Erythroblast (primary cell): ENCODE results near the gene MAP4K2.

Experiments
- DNase-seq, 2 experiments: peaks; one replicate each; lab custom pipeline; 2025; lab: John Stamatoyannopoulos, UW
- GATA1 ChIP-seq: IDR thresholded peaks from 2 replicates; pipeline ENCODE4 v1.6.1; 2011; ENCODE audit warnings: low read depth, mild to moderate bottlenecking, control low read depth, low read length, moderate library complexity
- POLR2A ChIP-seq: IDR thresholded peaks from 2 replicates; pipeline ENCODE4 v1.6.1; 2011; ENCODE audit warnings: mild to moderate bottlenecking, low read length

The MAP4K2 gene

DNA sequence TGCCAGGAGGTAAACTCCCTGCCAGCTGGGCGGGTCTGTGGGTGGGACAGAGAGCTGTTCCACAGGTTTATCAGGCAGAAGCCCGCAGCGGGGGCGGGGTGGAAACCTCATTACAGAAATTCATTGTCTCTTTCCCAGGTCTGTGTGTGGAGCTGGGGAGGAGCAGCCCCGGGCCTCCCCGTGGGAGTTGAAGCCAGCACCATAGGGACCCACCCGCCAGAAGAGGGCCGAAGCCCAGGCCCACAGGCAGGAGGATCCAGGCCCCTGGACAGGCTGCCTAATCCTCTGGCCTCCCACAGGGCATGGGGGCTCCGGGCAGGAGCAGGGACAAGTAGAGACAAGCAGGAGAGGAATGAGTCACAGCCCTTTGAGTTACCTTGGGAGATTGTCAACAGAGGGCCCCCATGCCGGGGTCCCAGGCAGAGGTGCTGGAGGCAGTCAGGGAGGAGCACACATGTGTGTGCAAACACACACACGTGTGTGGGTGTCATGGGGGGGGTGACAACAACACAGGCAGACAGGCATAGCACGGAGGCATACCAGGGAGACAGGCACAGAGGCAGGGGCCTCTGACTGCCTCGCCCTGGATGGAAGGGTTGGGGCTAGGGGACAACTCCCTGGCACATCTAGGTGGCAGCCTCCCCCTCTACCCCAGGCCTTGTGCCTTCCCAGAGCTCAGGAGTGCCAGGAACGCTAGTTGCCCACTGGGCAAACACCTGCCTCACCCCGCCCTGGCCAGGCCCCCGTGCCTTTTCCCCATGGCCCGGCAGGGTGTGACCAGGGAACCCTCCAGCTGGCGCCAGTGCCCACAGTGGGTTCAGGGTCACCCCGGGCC, 40.1 kb upstream of the MAP4K2 start:
- no peak for DNase-seq
- no peak for TF ChIP-seq GATA1
- no peak for TF ChIP-seq POLR2A

DNA sequence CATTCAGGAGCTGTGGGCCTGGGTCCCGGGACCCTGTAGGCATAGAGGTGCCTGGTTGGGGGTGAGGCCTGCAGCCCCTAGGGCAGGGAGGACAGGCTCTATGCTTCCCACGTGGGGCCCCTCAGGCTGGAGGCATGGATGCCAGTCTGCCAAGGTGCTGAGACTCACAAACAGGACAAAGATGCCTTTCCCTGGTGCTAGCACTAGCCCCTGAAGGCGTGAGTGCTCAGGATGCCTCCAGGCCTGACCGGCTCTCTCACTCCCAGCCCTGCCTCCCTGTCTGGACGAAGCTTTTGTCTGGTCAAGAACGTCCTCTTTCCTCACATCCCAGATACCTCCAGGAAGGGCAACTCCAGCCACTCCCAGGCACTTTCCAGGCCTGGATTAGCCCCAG, 39.3 kb upstream of the MAP4K2 start:
- no peak for DNase-seq
- no peak for TF ChIP-seq POLR2A
- TF ChIP-seq GATA1, result no peak

DNA sequence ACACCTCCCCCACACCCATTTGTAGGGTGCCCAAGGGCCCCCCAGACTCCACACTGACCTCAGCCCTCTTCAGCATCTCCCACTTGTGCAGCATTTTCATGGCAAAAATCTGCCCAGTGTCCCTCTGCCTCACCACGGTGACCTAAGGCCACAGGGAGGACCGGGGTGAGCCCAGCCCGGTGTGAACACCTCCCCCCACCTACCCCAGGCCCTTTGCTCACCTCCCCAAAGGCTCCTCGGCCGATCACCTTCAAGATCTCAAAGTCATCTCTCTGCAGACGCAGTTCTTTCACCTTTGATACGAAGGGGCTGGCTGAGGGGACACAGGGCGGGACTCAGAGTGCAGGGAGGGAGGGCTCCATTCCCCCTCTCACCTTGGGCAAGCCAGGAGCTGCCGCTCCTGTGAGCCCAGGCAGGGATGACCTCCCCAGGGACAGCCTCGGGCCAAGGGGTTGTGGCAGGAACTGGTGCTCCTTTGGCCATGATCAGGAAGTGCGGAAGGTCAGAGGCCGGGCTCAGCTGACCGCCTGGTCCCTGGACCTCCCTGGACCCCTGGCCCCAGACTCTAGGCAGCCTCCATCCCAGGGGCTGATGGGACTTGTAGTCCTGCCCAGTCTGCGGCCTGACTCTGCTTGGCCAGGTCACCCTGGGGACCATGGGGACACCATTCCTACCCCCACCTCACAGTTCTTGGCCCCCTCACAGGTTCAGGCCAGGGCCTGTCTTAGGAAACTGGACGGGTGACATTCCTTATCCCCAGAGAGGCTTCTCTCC, 38.8 kb upstream of the MAP4K2 start:
- TF ChIP-seq POLR2A, result no peak
- TF ChIP-seq GATA1, result no peak
- DNase-seq, result no peak

DNA sequence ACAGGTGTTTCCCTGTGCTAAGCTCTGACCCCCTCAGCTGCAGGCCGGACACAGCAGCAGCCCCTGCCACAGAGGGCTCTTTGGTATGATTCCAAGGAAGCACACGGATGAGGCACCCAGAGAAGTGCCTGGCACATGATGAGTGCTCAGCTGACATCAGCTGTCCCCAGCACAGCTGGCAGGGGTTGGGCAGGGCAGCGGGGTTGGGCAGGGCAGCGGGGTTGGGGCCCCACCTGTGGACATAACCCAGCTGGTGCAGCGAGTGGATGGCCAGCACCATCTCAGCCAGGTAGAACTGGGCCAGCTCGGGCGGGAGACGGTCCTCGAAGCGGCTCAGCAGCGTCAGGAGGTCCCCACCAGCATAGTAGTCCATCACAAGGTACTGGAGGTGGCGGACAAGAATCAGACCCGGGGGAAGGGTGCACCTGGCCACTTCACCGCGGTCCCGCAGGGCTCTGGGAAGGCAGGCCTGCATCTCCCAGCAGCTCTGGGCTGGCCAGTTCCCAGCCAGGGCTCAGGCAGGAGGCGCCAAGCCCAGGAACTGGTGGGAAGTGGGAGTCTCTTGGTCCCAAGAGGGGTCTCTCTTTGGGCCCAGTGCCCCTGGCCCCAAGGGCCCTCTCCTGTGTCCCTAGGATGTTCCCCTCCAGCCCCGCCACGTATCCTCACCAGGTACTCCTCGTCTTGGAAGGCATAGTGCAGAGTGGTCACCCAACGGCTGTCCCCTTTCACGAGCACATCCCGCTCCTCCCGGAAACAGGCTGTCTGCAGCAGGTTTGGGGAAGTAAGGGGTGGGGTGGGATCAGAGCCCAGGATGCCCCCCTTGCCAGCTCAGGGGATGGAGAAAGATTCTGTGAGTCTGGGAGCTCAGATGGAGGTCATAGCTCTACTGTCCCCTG, 37.1 kb upstream of the MAP4K2 start:
- no peak for DNase-seq

DNA sequence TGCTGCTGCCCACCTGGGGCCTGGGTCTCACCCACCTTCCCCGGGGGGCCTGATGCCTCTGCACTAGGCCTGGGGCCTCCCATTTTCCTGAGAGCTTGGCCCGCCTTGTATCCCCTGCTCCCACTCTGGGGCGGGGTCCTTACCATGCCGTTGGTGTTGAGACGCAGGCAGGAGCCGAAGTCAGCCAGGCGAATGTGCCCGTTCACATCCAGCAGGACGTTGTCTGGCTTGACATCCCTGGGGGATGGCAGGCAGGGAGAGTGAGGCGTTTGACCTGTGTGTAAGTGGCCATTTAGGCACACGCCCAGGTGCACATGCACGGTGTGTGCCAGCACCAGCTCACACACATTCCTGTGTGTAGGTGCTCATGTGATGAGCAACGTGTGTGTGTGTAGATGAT, 36.3 kb upstream of the MAP4K2 start:
- TF ChIP-seq GATA1 (no peak), POLR2A (no peak)
- no peak for DNase-seq

More for the DNA sequence above, 37.1 kb upstream of the MAP4K2 start:
- TF ChIP-seq GATA1 (no peak), POLR2A (no peak)

DNA sequence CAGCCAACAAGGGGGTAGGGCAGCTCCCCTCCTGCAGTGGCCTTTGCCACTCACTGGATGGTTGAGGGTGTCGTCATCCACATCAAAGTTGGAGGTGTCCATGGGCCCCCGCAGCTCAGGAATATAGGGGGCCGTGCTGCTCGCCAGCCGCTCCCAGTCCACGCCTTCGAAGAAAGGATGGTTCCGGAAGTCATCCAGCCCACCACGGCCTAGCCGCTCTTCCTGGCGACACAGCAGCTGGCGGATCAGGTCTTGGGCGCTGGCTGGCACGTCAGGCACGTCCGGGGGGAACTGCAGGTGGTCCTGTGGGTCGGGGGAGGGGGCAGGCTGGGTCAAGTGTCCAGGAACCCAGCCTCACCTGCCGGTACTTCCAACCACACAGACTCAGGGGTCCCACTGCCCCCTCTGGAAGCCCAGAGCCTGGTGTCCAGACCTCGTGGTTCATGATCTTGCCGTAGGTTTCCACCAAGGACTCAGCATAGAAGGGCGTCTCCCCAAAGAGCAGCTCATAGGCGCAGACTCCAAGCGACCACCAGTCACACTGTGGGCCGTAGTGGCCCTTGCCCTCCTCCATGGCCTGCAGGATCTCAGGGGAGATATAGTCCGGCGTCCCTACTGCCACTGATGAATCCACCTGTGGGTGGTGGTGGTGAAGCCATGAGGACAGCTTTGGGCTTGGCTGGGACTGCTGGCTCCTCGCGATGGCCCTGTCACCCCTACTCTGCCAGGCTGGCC, 35.8 kb upstream of the MAP4K2 start:
- no peak for DNase-seq
- no peak for TF ChIP-seq POLR2A
- no peak for TF ChIP-seq GATA1

DNA sequence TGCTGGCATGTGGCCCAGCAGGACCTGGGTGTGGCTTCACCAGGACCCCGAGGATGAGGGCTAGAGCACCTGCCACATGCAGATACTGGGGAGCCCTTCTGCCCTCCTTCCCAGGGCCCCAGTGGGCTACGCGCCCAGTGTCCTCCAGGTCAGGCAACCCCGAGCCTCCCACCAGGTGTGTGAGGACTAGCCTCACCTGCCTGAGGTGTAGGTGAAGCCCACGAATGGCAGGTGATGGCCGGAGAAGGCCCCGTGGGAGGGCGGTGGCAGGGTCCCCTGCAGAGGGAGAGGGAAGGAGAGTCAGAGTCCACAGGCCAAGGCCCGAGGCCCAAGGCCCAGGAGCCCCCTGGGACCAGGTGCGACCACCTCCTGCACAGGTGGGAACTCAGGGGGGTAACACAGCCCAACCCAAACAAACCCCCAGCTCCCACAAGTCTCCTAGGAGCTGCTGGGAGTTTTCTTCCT, 34.9 kb upstream of the MAP4K2 start:
- no peak for TF ChIP-seq POLR2A
- TF ChIP-seq GATA1, result no peak
- DNase-seq, result no peak

DNA sequence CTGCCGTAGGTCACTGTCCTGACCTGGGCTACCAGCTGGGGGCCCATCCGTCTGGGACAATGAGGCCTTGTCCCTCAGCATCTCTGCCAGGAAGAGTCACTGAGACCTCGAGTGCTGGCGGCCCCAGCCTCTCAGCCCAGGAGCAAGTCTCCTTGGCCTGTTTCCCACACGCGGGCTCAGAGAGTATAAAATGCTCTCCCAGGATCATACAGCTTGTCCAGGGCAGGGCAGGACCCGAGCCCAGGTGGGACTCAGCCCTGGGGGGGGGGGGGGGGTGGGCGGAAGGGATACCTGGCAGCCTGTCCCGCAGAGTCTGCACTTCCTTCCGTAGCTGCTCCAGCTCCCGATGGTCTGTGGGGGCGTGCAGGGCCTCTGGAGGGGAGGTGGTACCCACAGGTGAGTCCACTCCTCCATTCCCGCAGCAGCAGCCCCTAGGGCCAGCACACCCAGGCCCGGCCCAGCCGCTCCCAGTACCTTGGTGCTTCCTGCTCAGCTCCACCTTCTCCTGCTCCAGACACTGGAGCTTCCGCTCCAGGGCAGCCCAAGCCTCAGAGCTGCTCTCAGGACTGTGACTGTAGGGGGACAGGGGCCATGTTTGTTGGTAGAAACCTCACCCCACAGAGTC, 33.5 kb upstream of the MAP4K2 start:
- no peak for TF ChIP-seq POLR2A
- TF ChIP-seq GATA1, result no peak
- DNase-seq, result no peak

DNA sequence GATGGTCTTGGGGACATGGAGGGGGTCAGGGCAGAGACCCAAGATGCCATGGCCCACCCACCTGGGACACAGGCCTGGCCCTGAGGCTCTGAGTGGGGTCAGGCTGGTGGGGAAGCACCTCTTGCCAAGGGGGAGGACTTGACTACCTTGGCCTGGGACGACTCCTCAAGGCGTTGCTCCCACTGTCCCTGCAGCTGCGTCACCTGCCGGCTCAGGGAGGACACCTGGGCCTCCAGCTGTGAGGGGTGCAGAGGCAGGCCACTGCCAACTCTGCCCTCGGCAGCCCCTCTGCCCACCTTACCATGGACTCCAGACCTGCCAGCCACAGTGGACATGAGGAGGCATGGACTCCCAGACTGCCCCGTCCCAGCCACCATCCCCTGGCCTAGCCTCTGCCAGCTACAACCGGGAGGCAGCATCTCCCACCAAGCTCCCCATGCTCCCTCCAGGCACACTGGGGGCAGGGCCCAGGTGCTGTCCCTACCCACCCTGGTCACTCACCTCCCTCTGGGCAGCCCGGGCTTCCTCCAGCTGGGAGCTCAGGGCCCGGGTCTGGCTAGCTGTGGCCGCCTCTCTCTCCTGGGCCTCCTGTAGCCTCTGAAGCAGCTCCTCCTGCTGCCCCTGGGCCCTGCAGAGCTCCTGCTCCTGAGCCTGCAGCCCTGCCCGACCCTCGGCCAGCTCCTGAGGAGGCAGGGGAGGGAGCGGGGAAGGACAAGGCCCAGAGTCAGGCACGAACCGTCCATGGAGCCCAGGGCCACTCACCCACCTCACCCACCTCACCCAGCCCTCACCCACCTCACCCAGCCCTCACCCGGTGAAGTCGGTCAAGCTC, 32.8 kb upstream of the MAP4K2 start:
- no peak for TF ChIP-seq POLR2A
- TF ChIP-seq GATA1, result no peak
- DNase-seq, result no peak

DNA sequence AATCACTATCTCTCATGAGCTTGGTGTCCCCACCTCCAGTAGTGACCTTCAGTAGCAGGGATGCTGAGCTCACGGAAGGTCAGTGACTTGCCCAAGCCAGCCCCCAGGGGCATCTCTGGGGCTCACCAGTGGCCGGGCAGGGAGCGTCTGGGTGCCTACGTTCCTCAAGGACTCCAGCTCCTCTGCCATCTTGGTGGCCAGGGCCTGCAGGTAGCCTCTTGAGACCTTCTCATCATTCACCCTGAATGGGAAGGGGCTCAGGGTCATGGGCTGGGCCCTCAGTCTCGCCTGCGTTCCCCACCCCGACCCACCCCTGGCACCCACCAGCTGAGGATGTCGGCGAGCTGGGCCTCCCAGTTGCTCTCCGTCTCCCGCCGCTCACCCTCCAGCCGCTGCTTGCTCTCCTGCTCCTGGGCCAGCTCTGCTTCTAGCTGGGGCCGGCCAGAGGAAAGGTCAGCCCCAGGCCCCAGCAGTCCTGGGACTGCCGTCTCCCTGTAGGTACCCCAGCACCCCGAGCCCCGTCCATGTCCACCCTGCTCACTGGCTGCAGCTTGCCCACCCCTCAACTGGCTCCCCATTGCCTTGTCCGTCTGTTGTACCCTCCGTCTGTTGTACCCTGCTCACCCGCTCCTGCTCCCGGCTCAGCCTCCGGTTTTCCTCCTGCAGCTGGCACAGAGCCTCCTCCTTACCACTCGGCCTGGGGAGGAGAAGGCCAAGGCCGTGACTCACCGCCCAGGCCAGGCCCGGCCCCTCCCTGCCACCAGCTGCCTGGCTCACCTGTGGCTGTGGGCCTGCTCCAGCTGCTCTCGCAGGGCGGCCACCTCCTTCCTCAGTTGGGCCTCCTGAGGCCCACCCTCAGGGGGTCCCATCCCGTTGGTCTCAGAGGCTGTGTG, 32.0 kb upstream of the MAP4K2 start:
- TF ChIP-seq POLR2A (no peak), GATA1 (no peak)
- no peak for DNase-seq

DNA sequence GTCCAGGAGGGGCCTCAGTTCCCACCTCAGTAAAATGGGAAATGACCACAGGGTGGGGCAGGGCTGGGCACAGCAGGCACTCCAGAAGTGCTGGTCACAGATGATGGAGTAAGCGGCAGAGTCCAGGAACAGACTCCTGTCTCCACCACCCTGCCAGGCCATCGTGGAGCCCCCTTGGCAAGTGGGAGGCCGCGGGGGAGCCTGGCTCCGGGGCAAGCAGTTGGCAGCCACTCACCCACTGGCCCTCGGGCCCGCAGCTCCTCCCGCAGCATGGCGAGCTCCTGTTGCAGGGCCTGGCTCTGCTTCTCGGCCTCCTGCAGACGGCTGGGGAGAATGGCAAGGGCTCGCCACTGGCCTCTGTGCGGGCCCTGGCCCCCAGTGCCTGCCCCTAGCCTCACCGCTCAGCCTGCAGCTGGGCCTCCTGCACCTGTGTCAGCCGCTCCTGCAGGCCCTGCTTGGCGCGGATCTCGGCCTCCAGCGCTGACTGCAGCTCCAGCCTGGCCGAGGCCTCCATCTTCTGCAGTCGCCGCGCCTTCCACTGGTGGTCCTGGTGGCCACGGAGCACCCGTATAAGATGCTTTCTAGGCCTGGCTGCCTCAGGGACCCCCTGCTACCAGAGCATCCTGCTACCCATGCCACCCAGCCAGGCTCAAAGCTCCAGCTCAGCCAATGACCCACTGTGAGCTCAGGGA, 31.2 kb upstream of the MAP4K2 start:
- TF ChIP-seq GATA1 (no peak), POLR2A (no peak)
- no peak for DNase-seq

DNA sequence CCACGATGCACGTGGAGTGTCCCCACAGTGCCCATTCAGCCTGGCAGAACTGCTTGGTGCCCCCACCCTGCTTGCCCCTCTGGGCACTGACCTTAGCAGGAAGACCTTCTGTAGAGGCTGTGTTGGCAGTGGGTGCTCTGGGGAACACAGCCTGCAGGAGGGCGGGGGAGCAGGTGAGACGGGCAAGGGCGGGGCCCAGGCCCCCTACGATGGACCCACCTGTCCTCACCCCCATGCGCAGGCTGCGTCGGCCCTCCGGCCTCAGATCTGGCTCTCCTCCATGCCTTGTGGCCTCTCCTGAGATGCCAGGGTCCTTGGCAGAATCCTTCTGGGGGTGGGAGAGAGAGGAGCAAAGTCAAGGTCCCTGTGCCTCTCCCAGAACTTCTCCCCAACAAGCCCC, 30.5 kb upstream of the MAP4K2 start:
- DNase-seq, result no peak
- TF ChIP-seq POLR2A (no peak), GATA1 (no peak)
